IMR-90 (cell line): ENCODE results near the gene NUTM2B. TPM values are rescaled to one million over a fixed set of nuclear protein-coding genes. Genes with fewer than 3 reads are reported as not detected.
"Not testable (repeated sequence)": the region's sequence is repeated elsewhere in the genome, so short reads cannot be mapped to it uniquely, and the experiment has no call there.

Source experiments
- ATAC-seq: fragments of 200-7000 bp; cut with Tn5 transposase; 2 replicates; pipeline ENCODE4 v1.9.1; 2020; ENCODE audit warnings: low read depth, mild to moderate bottlenecking, moderate library complexity
- BruUV-seq: library from RNA; stranded (reverse); fragments of 400-500 nt; replicated peaks from 2 replicates; lab custom pipeline; 2021; lab: Mats Ljungman, UMichigan
- CTCF ChIA-PET: fragments of 300-600 bp; formaldehyde crosslinking; extraction: SDS; loops from one replicate; lab custom pipeline; 2021; ENCODE audit warnings: antibody characterized with exemption; lab: Yijun Ruan, JAX
- POLR2A ChIA-PET: fragments of 300-600 bp; sonication (Branson Sonifier 250); formaldehyde crosslinking; loops from one replicate; lab custom pipeline; 2022; ENCODE audit warnings: antibody characterized with exemption; ENCODE audit not compliant: unreplicated experiment; lab: Charles Lee
- DNase-seq: peaks from one replicate; pipeline ENCODE4 v3.0.0; 2013
- H2AFZ ChIP-seq: replicated peaks from 2 replicates; pipeline ENCODE3; 2013; ENCODE audit warnings: low read length, mild to moderate bottlenecking; ENCODE audit not compliant: poor library complexity
- H2AK5ac ChIP-seq: 2 replicates; pipeline ENCODE4 v1.6.1; 2013; ENCODE audit warnings: low read depth, low read length, inconsistent platforms
- H2AK9ac ChIP-seq: replicated peaks from 2 replicates; pipeline ENCODE3; 2013; ENCODE audit warnings: mild to moderate bottlenecking, low read depth, low read length, moderate library complexity; ENCODE audit not compliant: poor library complexity
- H2BK120ac ChIP-seq: 2 replicates; pipeline ENCODE4 v1.6.1; 2013; ENCODE audit warnings: low read depth, low read length, inconsistent platforms
- H2BK15ac ChIP-seq: 3 replicates; pipeline ENCODE4 v1.6.1; 2013; ENCODE audit warnings: low read depth, low read length, inconsistent platforms
- H2BK20ac ChIP-seq: 2 replicates; pipeline ENCODE4 v1.6.1; 2013; ENCODE audit warnings: low read depth, mild to moderate bottlenecking, inconsistent platforms, low read length, moderate library complexity
- H2BK5ac ChIP-seq: 2 replicates; pipeline ENCODE4 v1.6.1; 2013; ENCODE audit warnings: mild to moderate bottlenecking, low read depth, low read length, inconsistent platforms; ENCODE audit not compliant: poor library complexity, severe bottlenecking
- H3K14ac ChIP-seq: replicated peaks from 2 replicates; pipeline ENCODE4 v1.6.1; 2013; ENCODE audit warnings: low read depth, low read length, inconsistent platforms
- H3K18ac ChIP-seq: 2 replicates; pipeline ENCODE4 v1.6.1; 2013; ENCODE audit warnings: low read depth, low read length, control low read depth
- H3K23ac ChIP-seq: 2 replicates; pipeline ENCODE4 v1.6.1; 2013; ENCODE audit warnings: low read depth, low read length, inconsistent platforms
- H3K27ac ChIP-seq: 2 replicates; pipeline ENCODE4 v1.5.1; 2013; ENCODE audit warnings: mild to moderate bottlenecking, control low read depth, low read length; ENCODE audit not compliant: insufficient read depth
- H3K27me3 ChIP-seq: 2 replicates; pipeline ENCODE4 v1.6.1; 2013; ENCODE audit warnings: low read length; ENCODE audit not compliant: control insufficient read depth, insufficient read depth
- H3K36me3 ChIP-seq: 2 replicates; pipeline ENCODE4 v1.6.1; 2013; ENCODE audit warnings: low read length, mixed read lengths; ENCODE audit not compliant: control insufficient read depth, insufficient read depth
- H3K4ac ChIP-seq: 2 replicates; pipeline ENCODE4 v1.6.1; 2013; ENCODE audit warnings: low read depth, low read length, inconsistent platforms
- H3K4me1 ChIP-seq: 2 replicates; pipeline ENCODE4 v1.6.1; 2013; ENCODE audit warnings: low read length, mixed read lengths; ENCODE audit not compliant: control insufficient read depth, insufficient read depth
- H3K4me2 ChIP-seq: 2 replicates; pipeline ENCODE4 v1.6.1; 2013; ENCODE audit warnings: low read depth, mild to moderate bottlenecking, control low read depth, low read length, moderate library complexity
- H3K4me3 ChIP-seq: 2 replicates; pipeline ENCODE4 v1.5.1; 2013; ENCODE audit warnings: low read depth, mild to moderate bottlenecking, control low read depth, low read length, moderate library complexity; ENCODE audit not compliant: insufficient read depth
- H3K56ac ChIP-seq: 2 replicates; pipeline ENCODE4 v1.6.1; 2013; ENCODE audit warnings: low read length, inconsistent platforms; ENCODE audit not compliant: insufficient read depth; ENCODE audit errors: extremely low read depth
- H3K79me1 ChIP-seq, 2 experiments: 2 replicates each; pipeline ENCODE4 v1.6.1; 2013; ENCODE audit warnings: low read length in 2 of 2, inconsistent platforms in 1 of 2, low read depth in 1 of 2
- H3K9ac ChIP-seq: 2 replicates; pipeline ENCODE4 v1.6.1; 2013; ENCODE audit warnings: low read depth, low read length, control low read depth
- H3K9me1 ChIP-seq: 2 replicates; pipeline ENCODE4 v1.6.1; 2013; ENCODE audit warnings: low read length, inconsistent platforms; ENCODE audit not compliant: insufficient read depth
- H3K9me3 ChIP-seq: 2 replicates; pipeline ENCODE4 v1.6.1; 2013; ENCODE audit warnings: low read length; ENCODE audit not compliant: control insufficient read depth, insufficient read depth
- H4K20me1 ChIP-seq: 2 replicates; pipeline ENCODE4 v1.6.1; 2013; ENCODE audit warnings: low read length, inconsistent platforms; ENCODE audit not compliant: insufficient read depth
- H4K5ac ChIP-seq: 2 replicates; pipeline ENCODE4 v1.6.1; 2013; ENCODE audit warnings: mild to moderate bottlenecking, low read depth, low read length, control low read depth
- H4K8ac ChIP-seq, 2 experiments: 2 replicates each; pipeline ENCODE4 v1.6.1; 2013; ENCODE audit warnings: low read depth in 2 of 2, low read length in 2 of 2, control low read depth in 1 of 2, inconsistent platforms in 1 of 2
- H4K91ac ChIP-seq: 2 replicates; pipeline ENCODE4 v1.6.1; 2013; ENCODE audit warnings: low read depth, low read length, inconsistent platforms; ENCODE audit not compliant: insufficient read depth
- WGBS, 2 experiments: methylation state at CpG; one replicate each; pipeline versions ENCODE4 v1.1.5 to v1.1.7; 2013; ENCODE audit warnings: missing lambda C conversion rate in 2 of 2; ENCODE audit not compliant: insufficient read length in 1 of 2; ENCODE audit errors: extremely low coverage in 2 of 2; 5-methylcytosine and 5-hydroxymethylcytosine counted together
- dilution Hi-C: fragments of 300-500 bp; cut with HindIII; formaldehyde crosslinking; loops from one replicate; pipeline ENCODE4 v1.14.3; 2018; ENCODE audit warnings: low sequenced_read_pairs; ENCODE audit not compliant: unreplicated experiment
- in situ Hi-C: fragments of 300-500 bp; cut with MboI; formaldehyde crosslinking; loops from 3 replicates; pipeline ENCODE4 v1.14.3; 2019; ENCODE audit warnings: low sequenced_read_pairs, inconsistent platforms, mixed read lengths
- intact Hi-C: fragments of 100-400 bp; cut with micrococcal nuclease; formaldehyde crosslinking; loops from 2 replicates; pipeline ENCODE4 v1.10.0; 2022
- polyA plus RNA-seq, 3 experiments: library from polyadenylated mRNA; depleted of rRNA; stranded (reverse); fragments of >200 nt; gene quantifications; 2 replicates each; pipeline ENCODE4 v1.2.3, GENCODE V29; 2012; ENCODE audit warnings: low replicate concordance in 1 of 3
- total RNA-seq: library from RNA; depleted of rRNA; stranded (reverse); fragments of >200 nt; gene quantifications from 2 replicates; pipeline ENCODE4 v1.2.3, GENCODE V29; 2012

The NUTM2B gene
- total and polyA plus RNA-seq, 2 of the 4 experiments (the other 2 are of a cell fraction): 0.18 to 0.29 TPM

- in situ Hi-C loops, H2BK120ac ChIP-seq, H4K20me1 ChIP-seq, H3K9me3 ChIP-seq, H2BK15ac ChIP-seq, H2AFZ ChIP-seq, H3K27ac ChIP-seq, H2BK5ac ChIP-seq, H3K4ac ChIP-seq, H3K14ac ChIP-seq, BruUV-seq, CTCF ChIA-PET, H3K56ac ChIP-seq, H3K4me1 ChIP-seq, H3K18ac ChIP-seq, H3K23ac ChIP-seq, H3K79me1 ChIP-seq, H3K4me3 ChIP-seq, H4K5ac ChIP-seq, H2AK9ac ChIP-seq, H4K8ac ChIP-seq, H3K4me2 ChIP-seq, DNase-seq, H2BK20ac ChIP-seq, H3K9me1 ChIP-seq, H4K91ac ChIP-seq, ATAC-seq, dilution Hi-C loops, H2AK5ac ChIP-seq, H3K27me3 ChIP-seq, H3K9ac ChIP-seq, POLR2A ChIA-PET, intact Hi-C loops: not testable (repeated sequence)
- H3K36me3 ChIP-seq: peaks cover 14% of the 10 kb centered on the region
- WGBS, 2 experiments: 100% methylated on average over 1 of the region's 6 CpGs; no CpG with 5 or more reads in 1 of the 2 experiments
Observed at GRCh38 chr10:79687406-79688150, 15.4 kb upstream of the NUTM2B start.

- in situ Hi-C loops, H3K27me3 ChIP-seq, H4K91ac ChIP-seq, H3K9ac ChIP-seq, H3K4me3 ChIP-seq, H2BK120ac ChIP-seq, H3K27ac ChIP-seq, H2BK5ac ChIP-seq, H3K4me2 ChIP-seq, H3K23ac ChIP-seq, H3K9me3 ChIP-seq, H3K4ac ChIP-seq, H2BK15ac ChIP-seq, H2BK20ac ChIP-seq, dilution Hi-C loops, H4K20me1 ChIP-seq, H3K4me1 ChIP-seq, H2AFZ ChIP-seq, H3K56ac ChIP-seq, H3K18ac ChIP-seq, H4K5ac ChIP-seq, H2AK5ac ChIP-seq, intact Hi-C loops, DNase-seq, ATAC-seq, H3K9me1 ChIP-seq, H2AK9ac ChIP-seq, H3K14ac ChIP-seq, CTCF ChIA-PET, H4K8ac ChIP-seq, POLR2A ChIA-PET, H3K79me1 ChIP-seq: not testable (repeated sequence)
- peaks cover 13% of the 10 kb centered on the region for H3K36me3 ChIP-seq
- WGBS, 2 experiments: 58% methylated on average over 1 of the region's 4 CpGs; no CpG with 5 or more reads in 1 of the 2 experiments
- BruUV-seq: TSS peak; percentile 3
Observed at GRCh38 chr10:79688798-79689197, 14.2 kb upstream of the NUTM2B start.
